ENCODE results near the gene ACRBP.

Gene ACRBP

GRCh38 chr12:6650832-6651231 is 3.6 kb upstream of the ACRBP start:
- no peak for DNase-seq (ENCODE audit: low spot score)
- FAIRE-seq: peak; percentile 9

DNA sequence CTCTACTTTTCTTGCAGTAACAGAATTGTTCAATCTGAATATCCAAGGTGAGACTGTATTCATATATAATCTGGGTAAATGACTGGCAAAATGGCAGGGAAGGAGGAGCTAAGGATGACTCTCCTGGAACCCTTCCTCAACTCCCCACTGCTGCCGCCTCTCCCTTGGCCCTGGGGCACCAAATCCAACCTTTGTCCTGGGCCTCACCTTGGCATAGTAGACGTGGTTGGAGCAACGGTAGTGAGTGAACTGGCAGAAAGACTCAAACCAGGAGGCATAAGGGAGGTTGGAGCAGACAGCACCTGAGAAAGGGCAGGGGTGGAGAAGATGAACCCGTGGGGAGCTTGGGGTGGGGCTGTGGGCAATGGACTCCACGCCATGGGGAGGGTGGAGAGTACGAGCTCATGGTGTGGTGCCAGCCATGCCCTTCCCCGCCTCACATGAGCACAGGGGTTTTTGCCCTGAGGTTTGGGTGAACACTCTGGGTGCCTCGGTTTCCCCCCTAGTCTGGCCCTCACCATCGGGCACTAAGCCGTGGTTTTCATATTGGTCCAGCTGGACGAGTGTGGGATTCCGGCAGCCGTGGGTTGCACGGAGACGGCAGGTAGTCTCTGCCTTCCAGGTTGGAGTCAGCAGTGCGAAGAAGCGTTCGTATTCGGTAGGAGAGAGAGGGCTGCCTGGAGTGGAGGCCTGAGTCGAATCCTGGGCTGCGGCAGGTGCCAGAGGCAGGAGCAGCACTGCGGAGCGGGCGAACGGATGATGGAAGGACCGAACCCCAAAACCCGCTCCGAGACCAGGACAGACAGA is 753 bp downstream of the ACRBP start:
- FAIRE-seq: no peak

GRCh38 chr12:6644903-6645302 is 2.3 kb downstream of the ACRBP start:
- DNase-seq (ENCODE audit: low spot score) (no peak), FAIRE-seq (no peak)

More for the DNA sequence above, 753 bp downstream of the ACRBP start:
- DNase-seq (ENCODE audit: low spot score): no peak

- no peak for FAIRE-seq
- DNase-seq (ENCODE audit: low spot score): no peak
Measured at GRCh38 chr12:6644257-6644596, 3.0 kb downstream of the ACRBP start.

- DNase-seq (ENCODE audit: low spot score) (no peak), FAIRE-seq (no peak)
Measured at GRCh38 chr12:6643569-6644256, 3.5 kb downstream of the ACRBP start.

DNA sequence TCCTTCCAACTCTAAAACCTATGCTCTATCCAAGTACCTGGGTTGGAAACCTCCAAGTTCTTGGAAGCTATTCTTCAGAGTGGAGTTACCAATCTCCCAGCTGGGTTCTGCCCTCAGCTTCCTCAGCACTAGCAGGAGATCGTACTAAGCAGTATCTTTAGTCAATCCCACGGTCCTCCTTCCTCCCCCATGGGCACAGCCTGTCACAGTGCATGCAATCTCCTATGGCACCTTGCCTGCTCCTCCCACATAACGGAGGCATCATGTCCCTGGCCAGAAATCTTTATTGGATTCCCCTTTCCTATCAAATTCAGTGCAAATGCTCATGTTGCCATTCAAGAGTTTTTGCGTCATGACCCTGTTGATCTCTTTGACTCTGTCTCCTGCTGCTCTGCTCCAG is 6.1 kb downstream of the ACRBP start:
- DNase-seq (ENCODE audit: low spot score): no peak
- FAIRE-seq: no peak

DNA sequence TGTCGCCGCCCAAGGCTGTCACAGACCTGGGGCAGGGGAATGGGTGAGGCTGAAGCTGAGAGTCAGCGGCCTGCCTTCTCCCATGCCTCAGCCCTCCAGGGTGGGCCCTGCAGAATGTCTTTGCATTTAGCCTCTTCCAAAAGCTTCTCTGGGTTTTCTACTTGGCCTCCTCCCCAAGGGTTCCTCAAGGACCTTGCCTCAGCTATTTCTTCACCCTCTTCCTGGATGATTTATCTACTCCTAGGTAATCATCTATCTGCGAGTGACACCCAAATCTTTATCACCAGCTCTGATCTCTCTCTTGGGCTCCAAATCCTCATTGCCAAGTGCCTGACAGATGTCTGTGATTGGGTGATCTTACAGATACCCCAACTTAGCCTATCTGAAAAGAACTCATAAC is 6.7 kb downstream of the ACRBP start:
- no peak for FAIRE-seq

GRCh38 chr12:6639151-6639801 is 8.0 kb downstream of the ACRBP start:
- FAIRE-seq: no peak
- DNase-seq (ENCODE audit: low spot score): no peak

More for the DNA sequence above, 6.7 kb downstream of the ACRBP start:
- no peak for DNase-seq (ENCODE audit: low spot score)

- no peak for FAIRE-seq
Measured at GRCh38 chr12:6638305-6638704, 8.9 kb downstream of the ACRBP start.

DNA sequence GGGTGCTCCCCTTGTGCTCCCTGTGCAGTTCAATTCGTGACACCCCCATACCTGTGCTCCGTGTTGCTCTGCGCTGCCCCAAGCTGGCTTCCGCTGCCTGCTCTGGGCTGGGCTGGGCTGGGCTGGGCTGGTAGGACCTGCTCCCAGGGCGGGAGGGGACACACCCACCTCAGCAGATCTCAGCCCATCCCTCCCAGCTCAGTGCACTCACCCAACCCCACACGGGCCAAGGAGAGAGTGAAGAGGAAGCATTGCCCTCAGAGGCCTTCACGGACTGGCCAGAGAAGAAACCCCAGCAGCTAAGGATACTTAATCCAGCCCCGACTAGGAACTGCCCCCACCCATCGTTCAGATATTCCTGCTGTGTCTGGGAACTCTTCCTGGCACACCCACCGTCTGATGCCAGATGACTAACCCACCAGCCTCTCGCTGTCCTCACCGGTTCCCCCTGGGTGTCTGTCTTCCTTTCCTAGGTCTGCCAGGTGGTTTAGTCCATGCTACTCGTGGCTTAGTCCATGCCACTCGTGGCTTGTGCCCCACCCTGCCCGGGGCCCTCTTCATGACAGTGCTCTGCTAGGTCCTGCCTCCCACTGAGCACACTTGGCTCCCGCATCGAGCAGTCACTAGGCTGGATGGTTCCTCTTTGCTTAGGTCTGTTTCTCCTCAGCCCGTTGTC is 11.2 kb downstream of the ACRBP start, which contains the start of gene LPAR5:
Gene LPAR5, minus strand, starts transcription at position 104 of the 676 bp plus-strand sequence. CDS start 14,711 bp downstream, outside the sequence.
- DNase-seq (ENCODE audit: low spot score) (peak; percentile 85), FAIRE-seq (peak; percentile 87)

More at GRCh38 chr12:6638305-6638704, 8.9 kb downstream of the ACRBP start:
- no peak for DNase-seq (ENCODE audit: low spot score)

GRCh38 chr12:6635375-6635855 is 11.8 kb downstream of the ACRBP start:
- no peak for FAIRE-seq
- DNase-seq (ENCODE audit: low spot score): no peak

DNA sequence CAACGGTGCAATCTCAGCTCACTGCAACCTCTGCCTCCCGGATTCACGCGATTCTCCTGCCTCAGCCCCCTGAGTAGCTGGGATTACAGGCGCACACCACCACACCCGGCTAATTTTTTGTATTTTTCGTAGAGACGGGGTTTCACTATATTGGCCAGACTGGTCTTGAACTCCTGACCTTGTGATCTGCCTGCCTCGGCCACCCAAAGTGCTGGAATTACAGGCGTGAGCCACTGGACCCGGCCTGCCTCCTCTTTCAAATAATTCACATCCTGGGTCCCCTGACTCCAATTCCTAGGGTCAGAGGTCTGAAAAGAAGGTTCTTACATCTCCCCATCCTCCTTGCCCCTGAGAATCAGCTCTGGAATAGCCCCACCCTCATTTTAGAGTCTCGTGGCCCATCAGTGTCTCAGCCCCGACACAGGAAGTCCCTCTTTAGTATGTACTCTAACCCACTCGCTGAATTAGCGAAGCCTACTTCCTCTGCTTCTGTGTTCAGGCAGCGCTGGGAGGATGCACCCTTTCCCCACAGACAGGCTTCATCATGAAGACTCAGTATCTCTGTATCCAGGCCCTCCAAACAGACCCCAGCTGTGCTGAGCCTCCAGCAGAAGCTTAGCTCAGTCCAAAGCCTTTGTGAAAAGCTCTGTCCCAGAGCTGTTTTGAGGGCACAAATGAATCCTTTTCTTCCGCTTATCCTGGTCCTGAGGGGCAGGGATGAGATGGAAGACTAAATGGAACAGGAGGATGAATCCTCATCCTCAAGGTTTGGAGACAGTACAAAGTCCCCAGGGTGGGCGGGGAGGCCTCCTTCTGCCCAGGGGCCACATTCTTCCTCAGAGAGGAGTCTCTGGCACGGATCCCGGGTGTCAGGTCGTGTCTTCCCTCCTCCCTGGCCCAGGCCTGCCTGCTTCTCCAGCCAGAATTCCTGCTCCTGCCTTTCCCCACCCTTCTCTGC is 14.9 kb downstream of the ACRBP start:
- FAIRE-seq: no peak
- no peak for DNase-seq (ENCODE audit: low spot score)

- DNase-seq (ENCODE audit: low spot score): no peak
- no peak for FAIRE-seq
Measured at GRCh38 chr12:6631549-6631961, 15.7 kb downstream of the ACRBP start.

DNA sequence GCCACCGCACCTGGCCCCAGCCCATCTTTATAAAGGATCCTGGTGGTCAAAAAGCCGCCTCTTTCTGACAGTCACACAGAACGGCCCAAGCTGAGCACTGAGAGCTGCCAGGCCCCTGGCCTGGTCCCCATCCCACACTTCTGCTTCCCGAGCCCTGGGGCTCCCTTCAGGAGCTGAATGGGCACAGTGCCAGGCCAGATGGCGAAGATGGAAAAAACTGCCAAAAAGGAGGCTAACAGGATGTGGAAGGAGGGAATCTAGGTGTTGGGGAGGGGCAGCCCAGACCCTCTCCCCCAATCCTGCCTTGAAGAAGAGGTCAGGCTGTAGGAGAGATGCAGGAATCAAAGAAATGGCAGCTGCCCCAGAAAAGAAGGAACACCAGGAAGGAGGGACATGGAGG is 16.5 kb downstream of the ACRBP start:
- DNase-seq (ENCODE audit: low spot score): no peak
- no peak for FAIRE-seq

DNA sequence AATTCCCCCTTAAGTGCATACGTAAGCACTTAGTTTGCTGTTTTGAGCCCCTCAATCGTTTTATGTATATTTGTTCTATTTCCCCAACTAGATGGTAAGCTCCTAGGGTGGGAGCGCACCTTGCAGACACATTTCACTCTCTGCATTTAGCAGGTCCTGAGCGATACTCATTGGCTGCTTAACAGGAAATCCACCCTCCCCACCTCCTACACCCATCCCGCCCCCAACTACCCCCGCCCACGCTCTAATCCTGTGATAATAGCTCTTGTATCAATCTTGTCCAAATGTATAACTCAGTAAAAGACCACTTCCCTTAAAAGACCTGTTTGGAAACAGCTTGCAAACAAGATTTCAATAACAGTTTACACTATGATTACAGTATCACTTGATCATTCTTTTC is 19.6 kb downstream of the ACRBP start:
- no peak for DNase-seq (ENCODE audit: low spot score)
- no peak for FAIRE-seq

GRCh38 chr12:6626654-6627283 is 20.5 kb downstream of the ACRBP start:
- DNase-seq (ENCODE audit: low spot score) (no peak), FAIRE-seq (no peak)

DNA sequence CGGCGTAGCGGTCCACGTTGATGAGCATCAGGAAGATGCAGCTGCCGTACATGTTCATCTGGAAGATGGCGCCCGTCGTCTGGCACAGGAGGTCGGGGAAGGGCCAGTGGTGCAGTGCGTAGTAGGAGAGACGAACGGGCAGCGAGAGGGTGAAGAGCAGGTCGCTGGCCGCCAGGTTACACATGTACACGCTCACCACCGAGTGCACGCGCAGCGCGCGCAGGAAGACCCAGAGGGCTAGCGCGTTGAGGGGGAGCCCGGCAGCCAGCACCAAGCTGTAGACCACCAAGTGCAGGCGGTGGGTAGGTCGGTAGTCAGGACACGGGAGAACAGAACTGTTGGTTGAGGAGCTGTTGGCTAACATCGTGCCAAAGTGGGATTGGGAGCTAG is 26.4 kb downstream of the ACRBP start:
- no peak for FAIRE-seq
- DNase-seq (ENCODE audit: low spot score): no peak

GRCh38 chr12:6620137-6620884 is 26.9 kb downstream of the ACRBP start:
- no peak for DNase-seq (ENCODE audit: low spot score)
- FAIRE-seq: no peak
